ENCODE data around the gene ZSWIM4.

DNA sequence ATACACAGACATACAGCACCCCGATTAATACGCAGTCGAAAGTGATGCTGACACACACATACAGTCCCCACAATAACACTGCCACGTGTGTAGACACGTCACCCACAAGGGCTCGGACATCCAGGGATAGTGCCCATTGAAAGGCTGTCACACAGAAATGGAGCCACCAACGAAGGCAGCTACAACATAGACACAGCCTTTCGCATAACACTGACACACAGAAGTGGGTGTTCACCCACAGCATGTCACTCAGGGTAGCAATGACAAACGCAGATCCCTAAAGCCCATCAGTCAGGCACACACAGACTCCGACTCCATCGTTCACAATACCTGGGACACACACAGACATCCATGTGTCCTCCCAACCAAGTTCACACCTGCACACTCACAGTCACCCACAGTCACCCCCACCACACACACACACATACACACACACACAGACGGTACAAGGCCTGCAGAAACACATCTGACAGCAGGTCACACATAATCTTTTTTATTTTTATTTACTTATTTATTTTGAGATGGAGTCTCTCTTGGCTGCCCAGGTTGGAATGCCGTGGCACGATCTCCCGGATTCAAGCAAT, 71.3 kb downstream of the ZSWIM4 start:
- TF ChIP-seq, protein P1, sequence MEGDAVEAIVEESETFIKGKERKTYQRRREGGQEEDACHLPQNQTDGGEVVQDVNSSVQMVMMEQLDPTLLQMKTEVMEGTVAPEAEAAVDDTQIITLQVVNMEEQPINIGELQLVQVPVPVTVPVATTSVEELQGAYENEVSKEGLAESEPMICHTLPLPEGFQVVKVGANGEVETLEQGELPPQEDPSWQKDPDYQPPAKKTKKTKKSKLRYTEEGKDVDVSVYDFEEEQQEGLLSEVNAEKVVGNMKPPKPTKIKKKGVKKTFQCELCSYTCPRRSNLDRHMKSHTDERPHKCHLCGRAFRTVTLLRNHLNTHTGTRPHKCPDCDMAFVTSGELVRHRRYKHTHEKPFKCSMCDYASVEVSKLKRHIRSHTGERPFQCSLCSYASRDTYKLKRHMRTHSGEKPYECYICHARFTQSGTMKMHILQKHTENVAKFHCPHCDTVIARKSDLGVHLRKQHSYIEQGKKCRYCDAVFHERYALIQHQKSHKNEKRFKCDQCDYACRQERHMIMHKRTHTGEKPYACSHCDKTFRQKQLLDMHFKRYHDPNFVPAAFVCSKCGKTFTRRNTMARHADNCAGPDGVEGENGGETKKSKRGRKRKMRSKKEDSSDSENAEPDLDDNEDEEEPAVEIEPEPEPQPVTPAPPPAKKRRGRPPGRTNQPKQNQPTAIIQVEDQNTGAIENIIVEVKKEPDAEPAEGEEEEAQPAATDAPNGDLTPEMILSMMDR (IDR thresholded peaks at IDR 0.05): no peak
- TF ChIP-seq POLR2A (IDR thresholded peaks at IDR 0.05) (no peak), POLR2AphosphoS5 (IDR thresholded peaks at IDR 0.05) (no peak)

Measured in prostate gland (tissue), 2 donors.